DOHH2 (cell line): ENCODE results near the gene PLA1A.

ENCODE experiments used
- H3F3A ChIP-seq: fragments of 200-600 bp; sonication (generic), shearing (Covaris generic); 2 replicates; pipeline ENCODE4 v1.6.0; 2016; ENCODE audit warnings: antibody characterized with exemption, mild to moderate bottlenecking; ENCODE audit not compliant: control insufficient read depth, insufficient read depth
- H3K27ac ChIP-seq: fragments of 200-600 bp; sonication (generic); 2 replicates; pipeline ENCODE4 v1.5.1; 2014; ENCODE audit warnings: low read depth, mild to moderate bottlenecking, low read length, moderate library complexity
- H3K27me3 ChIP-seq: fragments of 200-600 bp; sonication (generic); 2 replicates; pipeline ENCODE4 v1.6.1; 2014; ENCODE audit warnings: mild to moderate bottlenecking, low read length, mixed read lengths; ENCODE audit not compliant: control insufficient read depth
- H3K36me3 ChIP-seq: fragments of 200-600 bp; sonication (generic); 2 replicates; pipeline ENCODE4 v1.6.1; 2014; ENCODE audit warnings: mild to moderate bottlenecking, low read length, moderate library complexity, mixed read lengths; ENCODE audit not compliant: control insufficient read depth
- H3K4me1 ChIP-seq: fragments of 200-600 bp; sonication (generic); 2 replicates; pipeline ENCODE4 v1.6.1; 2014; ENCODE audit warnings: mild to moderate bottlenecking, low read length, mixed read lengths; ENCODE audit not compliant: control insufficient read depth
- H3K4me2 ChIP-seq: fragments of 200-600 bp; sonication (generic); 2 replicates; pipeline ENCODE4 v1.6.0; 2014; ENCODE audit warnings: mild to moderate bottlenecking, low read length, moderate library complexity
- H3K4me3 ChIP-seq: fragments of 200-600 bp; sonication (generic); 2 replicates; pipeline ENCODE4 v1.5.1; 2014; ENCODE audit warnings: mild to moderate bottlenecking, low read length, mixed read lengths
- H3K79me2 ChIP-seq: fragments of 200-600 bp; sonication (generic); 2 replicates; pipeline ENCODE4 v1.6.1; 2014; ENCODE audit warnings: mild to moderate bottlenecking, low read length, mixed read lengths; ENCODE audit not compliant: control insufficient read depth
- H3K9me2 ChIP-seq: fragments of 200-600 bp; sonication (generic); replicated peaks from 2 replicates; pipeline ENCODE4 v1.6.1; 2014; ENCODE audit warnings: mild to moderate bottlenecking, low read length, mixed read lengths; ENCODE audit not compliant: control insufficient read depth
- H3K9me3 ChIP-seq: fragments of 200-600 bp; sonication (generic); 2 replicates; pipeline ENCODE4 v1.6.1; 2014; ENCODE audit warnings: antibody characterized with exemption, low read length, mixed read lengths; ENCODE audit not compliant: control insufficient read depth, insufficient read depth
- H4K20me1 ChIP-seq: fragments of 200-600 bp; sonication (generic); 2 replicates; pipeline ENCODE4 v1.6.0; 2014; ENCODE audit warnings: low read depth, mild to moderate bottlenecking, antibody characterized with exemption, low read length, moderate library complexity; ENCODE audit not compliant: control insufficient read depth, insufficient read depth
- CTCF ChIP-seq: fragments of 200-600 bp; sonication (generic); IDR thresholded peaks from one replicate; pipeline ENCODE4 v1.5.1; 2014; ENCODE audit warnings: antibody characterized with exemption, mild to moderate bottlenecking, low read depth, low read length; ENCODE audit not compliant: poor library complexity, severe bottlenecking
- EZH2phosphoT487 ChIP-seq: fragments of 200-600 bp; sonication (generic); IDR thresholded peaks from 2 replicates; pipeline ENCODE4 v1.6.1; 2017; ENCODE audit warnings: borderline replicate concordance, mild to moderate bottlenecking, antibody characterized with exemption, low read length, moderate library complexity, mixed read lengths

PLA1A gene

GRCh38 chr3:119571230-119571629, 26.5 kb upstream of the PLA1A start:
- Histone ChIP-seq H3K4me2 (no peak overlapping the region), H3K79me2 (no peaks in the 10 kb centered on the region), H3K27me3 (no peaks in the 10 kb centered on the region), H3K9me2 (no peaks in the 10 kb centered on the region), H3K9me3 (no peaks in the 10 kb centered on the region), H3F3A (no peaks in the 10 kb centered on the region), H3K27ac (no peak overlapping the region), H3K36me3 (no peaks in the 10 kb centered on the region), H4K20me1 (no peaks in the 10 kb centered on the region), H3K4me1 (no peaks in the 10 kb centered on the region), H3K4me3 (no peak overlapping the region)
- no peak for TF ChIP-seq CTCF
- no peak for TF ChIP-seq EZH2phosphoT487

- H3K27ac ChIP-seq: no peak overlapping the region
- H3K4me3 ChIP-seq: no peak overlapping the region
- H3K4me1 ChIP-seq: no peaks in the 10 kb centered on the region
- H3F3A ChIP-seq: no peaks in the 10 kb centered on the region
- H3K27me3 ChIP-seq: no peaks in the 10 kb centered on the region
- H3K9me2 ChIP-seq: no peaks in the 10 kb centered on the region
- no peaks in the 10 kb centered on the region for H3K36me3 ChIP-seq
- no peaks in the 10 kb centered on the region for H4K20me1 ChIP-seq
- no peaks in the 10 kb centered on the region for H3K9me3 ChIP-seq
- H3K79me2 ChIP-seq: no peaks in the 10 kb centered on the region
- TF ChIP-seq EZH2phosphoT487: no peak
- no peak overlapping the region for H3K4me2 ChIP-seq
These were observed 26.0 kb upstream of the PLA1A start for GRCh38 chr3:119571688-119572087.

GRCh38 chr3:119575507-119575906, 22.2 kb upstream of the PLA1A start:
- H3K79me2 ChIP-seq: no peaks in the 10 kb centered on the region
- H3K27ac ChIP-seq: no peak overlapping the region
- no peaks in the 10 kb centered on the region for H3K27me3 ChIP-seq
- H3K4me2 ChIP-seq: no peak overlapping the region
- H3K9me3 ChIP-seq: no peaks in the 10 kb centered on the region
- no peak overlapping the region for H3K4me3 ChIP-seq
- peaks cover 16% of the 10 kb centered on the region for H3K4me1 ChIP-seq
- 0 out of 2 replicates have a peak, but pooled peaks cover 3% of the 10 kb centered on the region for H3F3A ChIP-seq
- H4K20me1 ChIP-seq: no peaks in the 10 kb centered on the region
- no peaks in the 10 kb centered on the region for H3K9me2 ChIP-seq
- H3K36me3 ChIP-seq: no peaks in the 10 kb centered on the region
- TF ChIP-seq CTCF (no peak), EZH2phosphoT487 (no peak)

- Histone ChIP-seq H3K9me3 (no peaks in the 10 kb centered on the region), H3K9me2 (no peaks in the 10 kb centered on the region), H3K4me3 (peak within 1 kb of the TSS; percentile 79), H3K4me2 (peak within 1 kb of the TSS; percentile 74), H3K27ac (peak within 1 kb of the TSS; percentile 28; the same call in 1 of the 2 replicates), H4K20me1 (no peaks in the 10 kb centered on the region), H3K27me3 (no peaks in the 10 kb centered on the region), H3K79me2 (no peaks in the 10 kb centered on the region), H3K4me1 (peaks cover 17% of the 10 kb centered on the region), H3F3A (0 out of 2 replicates have a peak, but pooled peaks cover 3% of the 10 kb centered on the region), H3K36me3 (no peaks in the 10 kb centered on the region)
- TF ChIP-seq CTCF (no peak), EZH2phosphoT487 (0 out of 2 replicates have a peak, but pooled peaks have one; percentile 21)
These were observed 18.2 kb upstream of the PLA1A start, which contains the start of gene ADPRH for GRCh38 chr3:119579366-119580066. Gene ADPRH, plus strand, starts transcription at chr3:119579492. Its CDS starts 2,678 bp downstream, at chr3:119582170.
